ENCODE data around the gene MEX3A. TPM values are rescaled to one million over a fixed set of nuclear protein-coding genes. Genes with fewer than 3 reads are reported as not detected.
A peak's percentile ranks its signal among the peaks of the same experiment; 100 is the strongest.

MEX3A gene
- total and polyA plus RNA-seq, 4 donors = 0.52 to 1.3 (median 0.91) TPM

- H3K4me1 ChIP-seq (ENCODE audit: control insufficient read depth in 4 of 4, insufficient read depth in 4 of 4, low read length in 3 of 4) = peaks cover 0 to 31% (median 20%) of the 10 kb centered on the region in 4 donors
- 51% methylated on average over 7 of the region's 7 CpGs for WGBS
- no peak overlapping the region for H3K9ac ChIP-seq (ENCODE audit: low read depth in 1 of 2, low read length in 2 of 2)
- TF ChIP-seq HNF4A (conservative IDR thresholded peaks at IDR 0.05) = no peak
- TF ChIP-seq FOXA1 (IDR thresholded peaks at IDR 0.05) = no peak
- TF ChIP-seq NR2F2 (IDR thresholded peaks at IDR 0.05) = peak; percentile 39
- no peak for TF ChIP-seq REST (IDR thresholded peaks at IDR 0.05)
- TF ChIP-seq RXRA (IDR thresholded peaks at IDR 0.05) = peak in 1 of 2 donors; percentile 16
- no peak for TF ChIP-seq HNF4G (IDR thresholded peaks at IDR 0.05)
- TF ChIP-seq JUND (IDR thresholded peaks at IDR 0.05) = peak; percentile 53 to 66
- no peak for TF ChIP-seq TAF1 (conservative IDR thresholded peaks at IDR 0.05)
- TF ChIP-seq RAD21 (IDR thresholded peaks at IDR 0.05) = peak; percentile 96 to 97
- no peak for TF ChIP-seq SP1 (IDR thresholded peaks at IDR 0.05)
- TF ChIP-seq FOXA2 (IDR thresholded peaks at IDR 0.05) = no peak
- no peak for TF ChIP-seq GABPA (IDR thresholded peaks at IDR 0.05 in 1 of 2, conservative IDR thresholded peaks at IDR 0.05 in 1 of 2)
- TF ChIP-seq MAX (IDR thresholded peaks at IDR 0.05) = no peak
- no peak for TF ChIP-seq EGR1 (IDR thresholded peaks at IDR 0.05; ENCODE audit: low read depth in 2 of 2)
- TF ChIP-seq ATF3 (IDR thresholded peaks at IDR 0.05) = no peak
- TF ChIP-seq CTCF (IDR thresholded peaks at IDR 0.05; ENCODE audit: low read depth, low read length, missing input control) = peak; percentile 98
- no peak for TF ChIP-seq ZBTB33 (IDR thresholded peaks at IDR 0.05)
- no peak for TF ChIP-seq YY1 (IDR thresholded peaks at IDR 0.05)
- no peaks in the 10 kb centered on the region for H3K27me3 ChIP-seq (ENCODE audit: control insufficient read depth in 4 of 4, insufficient read depth in 4 of 4, low read length in 3 of 4)
- no peaks in the 10 kb centered on the region for H3K9me3 ChIP-seq (ENCODE audit: control insufficient read depth in 4 of 4, low read length in 3 of 4)
- H3K27ac ChIP-seq (ENCODE audit: low read depth in 1 of 2, low read length in 2 of 2) = peak overlapping the region; percentile 31 to 79
- H3K36me3 ChIP-seq (ENCODE audit: control insufficient read depth in 4 of 4, insufficient read depth in 3 of 4, low read depth in 1 of 4, low read length in 3 of 4) = peaks cover 8 to 25% (median 12%) of the 10 kb centered on the region in 4 donors
- peak; percentile 85 for DNase-seq (ENCODE audit: low spot score)
- H3K4me3 ChIP-seq (ENCODE audit: low read depth in 1 of 3, low read length in 3 of 3) = no peak overlapping the region
Observed at GRCh38 chr1:156129687-156130577, 47.7 kb upstream of the MEX3A start.
